NCI-H1436 treated with DMSO at 0.1 percent for 48 hours (cell line): ENCODE data around the gene TMEM89.

Experiments used
- DNase-seq: peaks from one replicate; lab custom pipeline; 2025; lab: John Stamatoyannopoulos, UW

The TMEM89 gene

GRCh38 chr3:48621461-48621869 lies at the start of gene TMEM89:
TSS of gene TMEM89 (minus strand) at chr3:48621769. CDS start at chr3:48621756, 13 bp downstream.
- DNase-seq, result no peak

DNA sequence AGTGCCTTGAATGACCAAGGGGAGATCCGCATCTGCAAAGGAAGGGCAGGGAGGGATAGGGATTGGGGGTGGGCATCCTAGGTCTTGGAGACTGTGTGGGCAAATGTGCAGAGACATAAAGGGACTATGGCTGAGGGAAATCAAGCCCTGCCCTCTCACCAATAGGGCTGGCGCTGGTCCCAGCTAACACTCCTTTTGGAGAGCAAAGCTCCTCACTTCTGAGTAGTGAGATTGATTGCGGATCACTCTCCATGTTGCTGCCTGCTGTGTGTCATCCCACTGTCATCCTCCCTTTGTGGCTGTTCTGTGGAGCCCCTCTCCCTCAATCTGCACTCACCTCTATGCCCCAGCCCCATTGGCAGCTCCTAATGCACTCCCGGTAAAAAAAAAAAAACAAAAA lies 43.4 kb upstream of the TMEM89 start:
- DNase-seq, result no peak

DNA sequence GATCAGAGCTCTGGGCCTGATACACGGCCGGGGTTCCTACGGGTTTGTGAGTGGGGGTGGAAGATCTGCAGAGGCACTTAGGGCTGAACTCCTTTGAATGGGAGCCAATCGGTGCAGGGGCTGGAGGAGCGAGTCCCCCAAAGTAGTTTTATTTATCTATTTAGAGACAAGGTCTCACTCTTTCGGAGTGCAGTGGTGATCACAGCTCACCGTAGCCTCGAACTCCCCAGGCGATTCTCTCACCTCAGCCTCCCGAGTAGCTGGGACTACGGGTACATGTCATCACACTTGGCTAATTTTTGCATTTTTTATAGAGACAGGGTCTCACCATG lies 42.7 kb upstream of the TMEM89 start:
- no peak for DNase-seq

- peak; percentile 75 for DNase-seq
Measured at GRCh38 chr3:48663489-48664312, 42.1 kb upstream of the TMEM89 start.

GRCh38 chr3:48662753-48663488 lies 41.4 kb upstream of the TMEM89 start, which contains the start of gene CELSR3:
TSS of gene CELSR3 (minus strand) at chr3:48662886. CDS start at chr3:48662634, 252 bp downstream.
- DNase-seq, result peak; percentile 16

DNA sequence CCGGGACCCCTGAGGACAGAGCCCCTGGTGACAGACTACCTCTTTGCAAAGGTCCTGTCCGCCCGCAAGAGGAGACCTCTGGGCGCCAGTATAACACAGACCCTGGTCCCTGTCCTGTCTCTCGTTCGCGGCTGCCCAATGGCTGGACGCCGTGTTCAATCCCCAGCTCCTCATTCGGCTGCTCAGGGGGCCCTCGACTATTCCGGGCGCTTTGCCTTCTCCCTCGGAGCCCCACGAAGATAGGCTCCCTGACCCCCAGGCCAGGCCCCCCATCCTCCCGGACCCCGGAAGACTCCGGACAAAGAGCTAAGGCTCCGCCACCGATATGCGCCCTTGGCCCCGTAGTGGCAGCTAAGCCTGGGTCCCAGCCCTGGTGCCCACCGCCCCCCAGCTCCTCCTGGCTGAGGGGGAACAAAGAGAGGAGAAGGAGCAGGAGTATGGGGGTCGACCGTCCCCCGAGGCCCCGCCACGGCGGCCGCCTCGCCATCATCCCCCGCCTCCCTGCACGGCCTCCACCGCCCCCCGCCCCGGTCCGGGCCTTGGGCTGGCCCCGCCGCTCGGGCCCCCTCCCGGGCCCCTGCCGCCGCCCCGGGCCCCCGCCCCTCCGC lies 40.7 kb upstream of the TMEM89 start:
- DNase-seq, result no peak

GRCh38 chr3:48661501-48662144 lies 40.1 kb upstream of the TMEM89 start:
- DNase-seq, result no peak

- DNase-seq, result no peak
Measured at GRCh38 chr3:48660800-48661400, 39.3 kb upstream of the TMEM89 start.

DNA sequence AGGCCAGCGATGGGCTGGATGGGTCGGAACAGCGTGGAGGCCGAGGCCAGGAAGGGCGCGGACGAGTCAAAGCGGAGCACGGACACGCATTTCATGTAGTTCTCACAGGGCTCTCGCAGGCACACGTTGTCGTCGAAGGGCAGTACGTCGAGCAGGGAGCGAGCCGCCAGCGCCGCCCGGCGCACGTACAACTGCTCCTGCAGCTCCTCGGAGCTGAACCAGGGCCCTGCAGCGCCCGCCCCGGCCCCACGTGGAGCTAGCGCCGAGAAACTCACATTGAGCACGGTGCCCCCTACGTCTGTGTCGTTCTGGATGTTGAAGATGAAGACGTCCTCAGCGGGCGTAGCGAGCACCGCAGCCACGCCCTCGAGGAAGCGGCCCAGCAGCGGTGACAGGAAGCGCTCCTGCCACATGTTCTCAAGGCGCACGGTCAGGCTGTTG lies 35.3 kb upstream of the TMEM89 start:
- DNase-seq, result no peak

GRCh38 chr3:48656061-48656840 lies 34.7 kb upstream of the TMEM89 start:
- DNase-seq, result no peak

GRCh38 chr3:48655606-48656005 lies 34.0 kb upstream of the TMEM89 start:
- DNase-seq, result no peak

- no peak for DNase-seq
Measured at GRCh38 chr3:48655063-48655462, 33.5 kb upstream of the TMEM89 start.

- DNase-seq, result no peak
Measured at GRCh38 chr3:48652923-48653715, 31.6 kb upstream of the TMEM89 start.

GRCh38 chr3:48651771-48652170 lies 30.2 kb upstream of the TMEM89 start:
- DNase-seq, result no peak

- no peak for DNase-seq
Measured at GRCh38 chr3:48650723-48651122, 29.2 kb upstream of the TMEM89 start.

- no peak for DNase-seq
Measured at GRCh38 chr3:48648188-48648850, 26.8 kb upstream of the TMEM89 start.

DNA sequence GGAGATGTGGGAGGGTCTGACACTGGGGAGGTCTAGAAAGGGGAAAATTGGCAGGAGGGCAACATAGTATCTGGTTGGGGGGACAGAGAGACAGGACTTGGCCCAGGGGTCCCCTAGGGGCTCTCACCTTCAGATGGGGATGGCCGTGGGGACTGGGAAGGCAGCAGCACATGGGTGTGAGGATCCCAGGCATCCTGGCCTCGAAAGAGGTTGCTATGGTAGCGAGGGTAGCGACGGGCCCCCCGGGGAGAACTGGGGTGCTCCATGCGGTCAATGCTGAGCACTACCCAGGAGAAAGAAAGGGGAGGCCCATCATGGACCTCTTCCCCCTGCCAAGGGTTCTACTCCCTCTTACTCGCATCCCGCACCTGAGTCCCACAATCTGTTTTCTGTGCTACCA lies 26.1 kb upstream of the TMEM89 start:
- no peak for DNase-seq

GRCh38 chr3:48644898-48645760 lies 23.6 kb upstream of the TMEM89 start:
- DNase-seq, result no peak

DNA sequence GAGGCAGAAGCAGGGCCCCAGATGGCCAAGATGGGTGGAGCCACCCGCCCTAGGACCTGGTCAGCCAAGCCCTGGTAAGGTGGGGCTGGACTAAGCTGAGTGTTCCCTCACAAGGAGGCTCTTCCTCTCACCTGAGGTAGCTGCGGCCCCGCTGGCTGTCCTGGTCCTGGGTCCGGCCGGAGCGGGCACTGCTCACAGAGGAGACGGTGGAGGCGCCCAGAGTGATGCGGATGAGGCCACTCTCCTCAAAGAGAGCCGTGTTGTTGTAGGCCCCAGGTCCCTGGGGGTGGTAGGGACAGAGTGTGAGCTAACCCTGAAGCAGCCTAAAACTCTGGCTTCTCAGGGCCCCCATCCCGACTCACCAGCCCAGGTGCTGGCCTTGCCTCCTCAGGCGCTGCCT lies 21.0 kb upstream of the TMEM89 start:
- no peak for DNase-seq
